Inflammatory macrophage treated with lipopolysaccharide for 4 hours (primary cell): ENCODE data around the gene CAPN5.

ENCODE experiments used
- DNase-seq: peaks from one replicate; pipeline ENCODE4 v3.0.0-alpha.2; 2020

Gene CAPN5

DNA sequence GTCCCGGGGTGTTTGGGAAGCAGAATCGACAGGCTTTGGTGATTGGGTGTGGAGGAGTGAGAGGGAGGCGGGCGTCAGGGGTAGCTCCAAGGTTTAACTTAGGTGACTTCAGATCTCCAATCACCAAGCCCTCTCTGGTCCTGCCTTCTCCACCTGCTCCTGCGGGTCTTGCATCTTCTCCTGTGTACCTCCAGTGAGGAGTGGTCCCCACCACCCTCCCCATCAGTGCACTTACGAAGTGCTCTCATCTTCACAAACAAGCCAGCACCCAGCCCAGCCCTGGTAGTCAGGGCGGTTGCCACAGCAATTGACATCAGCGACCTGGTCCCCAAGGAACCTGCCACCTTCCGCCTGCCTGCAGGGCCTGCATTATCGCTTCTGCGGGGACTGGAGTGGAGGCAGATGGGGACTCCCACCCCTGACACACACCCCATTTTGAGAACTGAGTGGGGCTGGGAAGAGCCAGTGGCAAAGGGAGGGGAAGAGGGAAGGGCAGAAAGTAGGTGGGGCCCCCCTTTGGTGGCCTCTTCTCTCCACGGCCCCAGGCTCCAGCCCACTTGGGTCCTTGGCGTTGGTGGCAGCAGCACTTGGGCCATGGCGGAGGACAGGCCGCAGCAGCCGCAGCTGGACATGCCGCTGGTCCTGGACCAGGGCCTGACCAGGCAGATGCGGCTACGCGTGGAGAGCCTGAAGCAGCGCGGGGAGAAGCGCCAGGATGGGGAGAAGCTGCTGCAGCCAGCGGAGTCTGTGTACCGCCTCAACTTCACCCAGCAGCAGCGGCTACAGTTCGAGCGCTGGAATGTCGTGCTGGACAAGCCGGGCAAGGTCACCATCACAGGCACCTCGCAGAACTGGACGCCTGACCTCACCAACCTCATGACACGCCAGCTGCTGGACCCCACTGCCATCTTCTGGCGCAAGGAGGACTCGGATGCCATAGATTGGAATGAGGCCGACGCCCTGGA is 35.8 kb downstream of the CAPN5 start, which contains the start of gene OMP:
TSS of gene OMP (plus strand) at position 595 of the 965 bp plus-strand sequence. CDS start at position 595, 0 bp downstream.
- DNase-seq = no peak

- no peak for DNase-seq
These were observed 36.5 kb downstream of the CAPN5 start for GRCh38 chr11:77103319-77103718.

- no peak for DNase-seq
These were observed 38.0 kb downstream of the CAPN5 start for GRCh38 chr11:77104727-77105126.

DNA sequence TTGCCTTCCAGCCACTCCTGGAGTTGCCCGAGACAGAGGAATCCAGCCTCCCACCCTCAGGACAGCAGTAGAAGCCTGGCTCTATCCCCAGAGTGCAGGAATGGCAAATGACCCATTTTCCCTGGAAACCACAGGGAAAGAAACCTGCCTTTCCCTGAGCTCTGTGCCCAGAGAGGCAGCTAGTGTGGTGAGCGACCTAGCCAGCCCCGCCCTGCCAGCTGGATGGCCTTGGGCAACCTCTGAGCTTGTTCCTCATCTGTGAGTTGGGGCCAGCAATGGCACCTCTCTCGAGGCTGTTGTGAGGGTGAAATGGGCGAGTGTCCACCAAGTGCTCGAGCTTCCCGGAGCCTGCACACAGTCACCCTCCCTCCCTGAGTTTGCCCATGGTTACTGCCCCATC is 39.5 kb downstream of the CAPN5 start:
- peak; percentile 16 for DNase-seq

DNA sequence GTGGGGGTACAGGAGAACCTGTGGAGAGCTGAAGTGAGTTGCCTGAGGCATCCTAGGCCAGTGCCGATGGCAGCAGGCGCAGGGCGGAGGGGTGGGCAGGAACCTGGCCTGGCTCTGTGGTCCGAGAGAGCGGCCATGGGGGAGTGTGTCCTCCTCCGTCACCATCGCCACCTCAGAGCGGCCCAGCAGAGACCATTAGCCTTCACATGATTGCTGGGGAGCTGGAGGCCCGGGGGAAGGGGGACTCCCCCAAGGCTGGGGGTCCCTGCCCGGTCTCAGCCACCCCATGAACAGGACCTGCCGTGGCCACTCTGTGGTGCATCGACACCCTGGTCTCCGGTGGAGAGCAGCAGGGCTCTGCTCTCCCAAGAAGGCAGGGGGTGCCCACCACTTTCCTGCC is 40.0 kb downstream of the CAPN5 start:
- DNase-seq = no peak

- DNase-seq = no peak
These were observed 41.2 kb downstream of the CAPN5 start for GRCh38 chr11:77107950-77108349.

DNA sequence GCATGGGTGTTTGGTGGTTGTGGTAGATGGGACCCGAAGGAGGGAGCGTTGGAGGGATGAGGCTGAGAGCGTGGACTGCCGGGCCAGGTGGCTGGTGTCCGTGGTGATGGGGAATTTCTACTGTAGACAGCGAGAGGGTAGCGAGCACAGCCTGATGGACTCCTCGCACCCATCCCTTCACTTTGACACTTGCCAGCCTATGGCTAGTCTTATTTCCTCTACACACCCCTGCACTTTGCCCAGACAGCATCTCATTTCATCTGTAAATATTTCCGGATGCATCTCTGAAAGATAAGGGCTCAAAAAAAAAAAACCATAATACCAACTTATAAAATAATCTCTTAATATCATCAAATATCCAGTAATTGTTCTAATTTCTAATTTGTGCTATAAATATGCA is 41.7 kb downstream of the CAPN5 start:
- no peak for DNase-seq

DNA sequence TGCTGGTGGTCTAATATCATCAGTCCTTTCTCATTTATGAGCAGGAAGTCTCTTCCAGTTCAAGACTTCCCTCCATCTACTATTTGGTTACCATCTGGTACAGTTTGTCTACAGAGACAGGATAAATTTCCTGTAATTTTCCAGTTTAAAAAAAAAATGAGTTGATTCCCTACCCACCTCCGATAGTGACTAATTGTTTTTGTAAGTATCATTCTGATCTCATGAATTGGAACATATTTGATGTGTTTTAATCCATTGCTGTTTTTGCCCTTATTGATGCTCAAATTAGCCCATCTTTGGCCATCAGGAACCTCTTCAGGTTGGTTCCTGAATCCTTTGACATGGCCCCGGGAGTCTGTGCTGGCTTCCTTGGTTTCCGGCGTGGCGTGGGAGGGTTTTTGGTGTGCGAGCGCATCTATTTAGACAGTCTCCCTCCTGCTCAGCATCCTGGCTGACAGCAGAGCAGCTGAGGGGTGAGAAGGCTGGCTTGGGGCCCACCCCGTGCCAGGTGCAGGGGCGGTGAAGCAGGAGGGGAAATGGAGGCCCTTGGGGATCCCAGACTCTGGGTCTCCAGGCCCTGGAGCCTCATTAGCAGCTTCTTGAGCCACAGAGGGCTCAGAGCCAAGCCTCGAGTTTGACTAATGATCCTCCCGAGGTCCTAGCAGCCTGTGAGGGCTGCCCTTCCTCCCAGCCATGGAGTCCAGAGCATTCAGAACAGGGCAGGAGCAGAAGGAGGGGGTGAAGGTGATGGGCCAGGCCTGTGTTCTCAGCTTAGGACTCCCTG is 42.7 kb downstream of the CAPN5 start:
- DNase-seq = no peak

GRCh38 chr11:77110836-77111235 is 44.1 kb downstream of the CAPN5 start:
- no peak for DNase-seq

DNA sequence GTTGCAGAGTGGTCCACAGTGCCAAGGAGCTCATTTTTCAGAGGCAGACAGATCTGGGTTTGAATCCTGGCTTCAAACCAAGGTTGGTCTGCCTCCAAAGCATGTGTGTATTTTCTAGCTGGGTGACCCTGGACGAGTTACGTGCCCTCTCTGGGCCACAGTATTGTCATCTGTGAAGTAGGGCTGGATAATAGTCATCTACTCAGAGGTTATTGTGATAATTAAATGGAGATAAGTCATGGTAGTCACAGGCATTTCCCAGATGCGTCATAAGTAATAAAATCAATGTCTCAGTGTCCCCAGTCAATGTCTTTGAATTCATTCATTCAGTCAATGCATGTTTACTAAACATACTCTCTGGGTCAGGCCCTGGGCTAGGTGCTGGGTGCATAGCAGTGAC is 44.5 kb downstream of the CAPN5 start:
- DNase-seq = no peak

DNA sequence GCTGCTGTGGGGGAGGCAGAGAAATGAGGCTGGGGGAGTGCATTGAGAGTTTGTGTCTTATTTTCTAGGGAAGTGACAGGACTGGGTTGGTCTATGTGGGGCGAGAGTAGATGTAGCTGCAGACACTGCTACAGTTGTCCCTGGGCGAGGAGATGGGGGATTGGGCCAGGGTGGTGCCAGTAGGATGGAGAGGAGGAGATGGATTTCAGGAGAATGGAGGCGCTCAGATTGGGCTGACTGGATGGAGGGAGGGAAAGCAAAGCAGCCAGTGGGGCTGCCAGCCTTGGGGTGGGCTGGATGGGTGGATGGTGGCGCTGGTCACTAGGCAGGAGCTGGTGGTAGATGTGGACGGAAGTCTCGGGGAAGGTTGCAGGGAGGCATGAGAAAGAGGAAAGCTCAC is 45.2 kb downstream of the CAPN5 start:
- no peak for DNase-seq

- no peak for DNase-seq
These were observed 46.0 kb downstream of the CAPN5 start for GRCh38 chr11:77112641-77113381.

DNA sequence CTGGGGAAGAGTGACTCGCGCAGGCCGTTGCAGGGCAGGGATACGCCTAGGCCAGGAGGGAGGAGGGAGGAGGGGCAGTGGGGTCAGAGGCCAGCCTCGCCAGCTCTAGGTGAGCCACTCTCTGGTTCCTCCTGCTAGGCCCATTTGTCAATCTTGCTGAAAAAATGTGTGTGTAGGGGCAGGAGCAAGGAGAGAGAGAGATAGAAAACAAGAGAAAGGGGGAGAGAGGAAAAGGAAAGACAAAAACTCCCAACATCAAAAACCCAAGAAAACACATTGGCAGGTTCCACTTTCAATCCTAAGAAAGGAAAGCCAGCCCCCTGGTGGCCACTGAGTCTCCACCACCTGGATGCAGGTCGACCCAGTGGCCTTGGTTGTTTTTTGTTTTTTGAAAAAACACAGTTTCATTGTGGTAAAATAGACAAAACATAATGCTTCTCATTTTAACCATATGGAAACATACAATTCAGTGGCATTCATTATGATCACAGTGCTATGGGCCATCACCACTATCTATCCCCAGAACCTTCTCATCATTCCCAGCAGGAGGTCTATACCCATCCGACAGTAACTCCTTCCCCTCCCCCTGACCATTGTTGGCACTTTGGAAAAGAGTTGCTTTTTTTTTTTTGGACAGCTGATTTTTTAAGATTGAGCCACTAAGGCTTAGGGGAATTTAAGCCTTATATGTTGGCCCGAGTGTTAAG is 46.8 kb downstream of the CAPN5 start:
- peak; percentile 23 for DNase-seq

DNA sequence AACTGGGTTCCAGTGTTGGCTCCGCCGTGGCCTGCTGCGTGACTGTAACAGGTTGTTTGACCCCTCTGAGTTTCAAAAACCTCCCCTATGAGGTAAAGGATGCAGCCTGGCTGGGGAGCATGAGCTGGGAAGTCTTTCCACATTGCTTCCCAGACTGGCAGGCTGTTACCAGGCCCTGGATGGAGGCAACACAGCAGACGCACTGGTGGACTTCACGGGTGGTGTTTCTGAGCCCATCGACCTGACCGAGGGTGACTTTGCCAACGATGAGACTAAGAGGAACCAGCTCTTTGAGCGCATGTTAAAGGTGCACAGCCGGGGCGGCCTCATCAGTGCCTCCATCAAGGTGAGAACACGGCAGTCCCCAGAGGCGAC is 47.3 kb downstream of the CAPN5 start:
- DNase-seq = no peak

- DNase-seq = no peak
These were observed 48.4 kb downstream of the CAPN5 start for GRCh38 chr11:77115181-77115611.

DNA sequence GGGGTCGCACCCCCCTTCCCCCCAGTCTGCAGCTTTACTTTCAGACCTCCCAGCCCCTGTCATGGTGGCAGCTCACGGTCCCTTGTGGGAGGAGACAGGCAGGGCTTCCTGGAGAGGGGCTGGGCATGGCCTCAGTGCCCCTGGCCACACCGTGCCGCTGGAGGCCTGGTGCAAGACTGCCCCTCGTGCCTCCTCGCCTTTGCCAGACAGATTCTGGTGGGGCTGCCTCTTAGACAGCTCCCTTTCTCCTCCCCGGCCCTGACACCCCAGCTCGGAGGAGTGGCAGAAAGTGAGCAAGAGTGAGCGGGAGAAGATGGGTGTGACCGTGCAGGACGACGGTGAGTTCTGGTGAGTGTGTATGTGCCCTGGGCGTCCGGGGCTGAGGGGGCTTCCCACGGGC is 49.2 kb downstream of the CAPN5 start:
- DNase-seq = no peak

GRCh38 chr11:77117492-77117891 is 50.7 kb downstream of the CAPN5 start:
- no peak for DNase-seq

DNA sequence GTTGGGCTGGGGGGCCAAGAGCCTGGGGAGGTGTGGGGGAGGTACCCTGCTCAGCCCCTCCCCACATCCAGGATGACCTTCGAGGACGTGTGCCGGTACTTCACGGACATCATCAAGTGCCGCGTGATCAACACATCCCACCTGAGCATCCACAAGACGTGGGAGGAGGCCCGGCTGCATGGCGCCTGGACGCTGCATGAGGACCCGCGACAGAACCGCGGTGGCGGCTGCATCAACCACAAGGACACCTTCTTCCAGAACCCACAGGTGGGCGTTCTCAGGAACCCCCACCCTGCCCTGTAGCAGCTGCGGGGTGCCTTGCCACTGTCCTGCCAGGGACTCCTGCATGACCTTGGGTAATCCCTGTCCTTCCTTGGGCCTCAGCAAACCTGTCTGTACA is 51.3 kb downstream of the CAPN5 start:
- no peak for DNase-seq

GRCh38 chr11:77118971-77119370 is 52.2 kb downstream of the CAPN5 start:
- no peak for DNase-seq

GRCh38 chr11:77119531-77119936 is 52.8 kb downstream of the CAPN5 start:
- DNase-seq = no peak

GRCh38 chr11:77120571-77120970 is 53.8 kb downstream of the CAPN5 start:
- no peak for DNase-seq

- no peak for DNase-seq
These were observed 54.4 kb downstream of the CAPN5 start for GRCh38 chr11:77121096-77121640.
